ENCODE data around the gene TRMT44. TPM values are rescaled to one million over a fixed set of nuclear protein-coding genes. Genes with fewer than 3 reads are reported as not detected.

The TRMT44 gene
- total and polyA plus RNA-seq, 2 of the 13 experiments (the other 11 are each of a cell fraction or from before 2014, with no cell fraction given): 5.8 to 8.6 TPM

DNA sequence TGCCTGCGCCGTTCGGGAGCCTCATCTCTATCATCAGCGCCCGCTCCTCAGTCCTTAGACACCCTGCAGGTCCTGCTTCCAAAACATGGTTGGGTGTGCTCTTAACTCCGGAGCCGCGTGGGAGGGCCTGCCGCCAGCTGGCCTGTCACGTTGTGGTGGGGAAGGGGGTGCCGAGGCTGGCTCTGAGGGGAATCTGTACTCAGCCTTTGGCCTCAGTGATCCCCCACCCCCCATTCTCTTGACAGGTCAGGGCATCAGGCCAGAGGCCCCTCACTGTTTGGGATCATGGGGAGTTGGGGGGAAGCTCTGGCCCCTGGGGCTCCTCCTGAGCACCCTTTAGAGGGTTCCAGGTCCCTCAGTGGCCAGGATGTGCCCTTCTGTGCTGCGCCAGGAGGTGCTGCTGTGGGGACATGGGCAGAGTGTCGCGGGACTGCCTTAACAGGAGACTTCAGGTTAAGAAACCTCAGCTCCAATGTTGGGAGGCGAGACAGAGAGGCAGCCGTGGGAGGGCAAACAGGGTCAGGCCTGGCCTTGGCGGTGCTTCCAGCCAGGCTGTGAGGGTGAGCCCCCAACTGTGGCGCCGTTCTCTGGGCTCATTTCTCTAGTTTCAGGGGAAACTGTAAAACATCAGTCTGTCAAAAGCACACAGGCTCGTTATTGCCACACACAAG lies 33.5 kb downstream of the TRMT44 start:
- no peaks in the 10 kb centered on the region for H4K20me1 ChIP-seq (ENCODE audit: insufficient read depth, low read length)
- no peak overlapping the region for H3K9ac ChIP-seq (ENCODE audit: insufficient read depth, low read depth, low read length)
- H3K4me3 ChIP-seq (replicated peaks in 1 of 3; ENCODE audit: insufficient read depth in 1 of 3, low read depth in 2 of 3, low read length in 3 of 3): no peak overlapping the region
- ATAC-seq: no peak
- no peaks in the 10 kb centered on the region for H3K27me3 ChIP-seq (ENCODE audit: control insufficient read depth in 1 of 2, insufficient read depth in 2 of 2, low read length in 2 of 2)
- no TSS peak for BruUV-seq (replicated peaks)
- H3K9me3 ChIP-seq (ENCODE audit: low read length): no peaks in the 10 kb centered on the region
- no peak overlapping the region for H3K4me2 ChIP-seq (ENCODE audit: low read depth, low read length)
- H3K27ac ChIP-seq (ENCODE audit: extremely low read length, insufficient read depth, low read length): no peak overlapping the region
- intact Hi-C loops (cut with micrococcal nuclease; ENCODE audit: unreplicated experiment): no loop called here
- POLR2A ChIA-PET: no interaction called here
- H3K4me1 ChIP-seq (ENCODE audit: insufficient read depth, low read length): no peaks in the 10 kb centered on the region
- 98% methylated on average over 7 of the region's 20 CpGs for WGBS (ENCODE audit: low lambda C conversion rate)
- DNase-seq (ENCODE audit: low spot score): no peak
- CTCF ChIA-PET (ENCODE audit: low intra/inter-chr PET ratio, low total read pairs): no interaction called here
- in situ Hi-C loops (cut with HindIII; ENCODE audit: extremely low pct_ligation_motif_present, low pct_unique_long_range_greater_than_20kb): loop anchor here (5.0 to 10.0 kb wide), 2 partner anchors 71 to 118 kb away; partner anchors contain the start of gene CPZ
- peaks cover 1 to 15% of the 10 kb centered on the region in 2 experiments for H3K36me3 ChIP-seq (replicated peaks in 1 of 2; ENCODE audit: control insufficient read depth in 1 of 2, insufficient read depth in 2 of 2, low read length in 2 of 2)
- no peak for FAIRE-seq
- no peaks in the 10 kb centered on the region for H3K79me2 ChIP-seq (ENCODE audit: insufficient read depth, low read length)
- no peak overlapping the region for H2AFZ ChIP-seq (ENCODE audit: low read length)
- TF ChIP-seq CENPT (CRISPR knock-in tag; IDR thresholded peaks at IDR 0.05; ENCODE audit: low read depth) (no peak), ZBTB7A (CRISPR knock-in tag; IDR thresholded peaks at IDR 0.05) (no peak), ZSCAN30 (CRISPR knock-in tag; IDR thresholded peaks at IDR 0.05) (no peak), SATB2 (CRISPR knock-in tag; IDR thresholded peaks at IDR 0.05) (no peak)
- TF ChIP-seq, protein P1, sequence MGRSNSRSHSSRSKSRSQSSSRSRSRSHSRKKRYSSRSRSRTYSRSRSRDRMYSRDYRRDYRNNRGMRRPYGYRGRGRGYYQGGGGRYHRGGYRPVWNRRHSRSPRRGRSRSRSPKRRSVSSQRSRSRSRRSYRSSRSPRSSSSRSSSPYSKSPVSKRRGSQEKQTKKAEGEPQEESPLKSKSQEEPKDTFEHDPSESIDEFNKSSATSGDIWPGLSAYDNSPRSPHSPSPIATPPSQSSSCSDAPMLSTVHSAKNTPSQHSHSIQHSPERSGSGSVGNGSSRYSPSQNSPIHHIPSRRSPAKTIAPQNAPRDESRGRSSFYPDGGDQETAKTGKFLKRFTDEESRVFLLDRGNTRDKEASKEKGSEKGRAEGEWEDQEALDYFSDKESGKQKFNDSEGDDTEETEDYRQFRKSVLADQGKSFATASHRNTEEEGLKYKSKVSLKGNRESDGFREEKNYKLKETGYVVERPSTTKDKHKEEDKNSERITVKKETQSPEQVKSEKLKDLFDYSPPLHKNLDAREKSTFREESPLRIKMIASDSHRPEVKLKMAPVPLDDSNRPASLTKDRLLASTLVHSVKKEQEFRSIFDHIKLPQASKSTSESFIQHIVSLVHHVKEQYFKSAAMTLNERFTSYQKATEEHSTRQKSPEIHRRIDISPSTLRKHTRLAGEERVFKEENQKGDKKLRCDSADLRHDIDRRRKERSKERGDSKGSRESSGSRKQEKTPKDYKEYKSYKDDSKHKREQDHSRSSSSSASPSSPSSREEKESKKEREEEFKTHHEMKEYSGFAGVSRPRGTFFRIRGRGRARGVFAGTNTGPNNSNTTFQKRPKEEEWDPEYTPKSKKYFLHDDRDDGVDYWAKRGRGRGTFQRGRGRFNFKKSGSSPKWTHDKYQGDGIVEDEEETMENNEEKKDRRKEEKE (IDR thresholded peaks at IDR 0.05): no peak
- TF ChIP-seq, protein P2, sequence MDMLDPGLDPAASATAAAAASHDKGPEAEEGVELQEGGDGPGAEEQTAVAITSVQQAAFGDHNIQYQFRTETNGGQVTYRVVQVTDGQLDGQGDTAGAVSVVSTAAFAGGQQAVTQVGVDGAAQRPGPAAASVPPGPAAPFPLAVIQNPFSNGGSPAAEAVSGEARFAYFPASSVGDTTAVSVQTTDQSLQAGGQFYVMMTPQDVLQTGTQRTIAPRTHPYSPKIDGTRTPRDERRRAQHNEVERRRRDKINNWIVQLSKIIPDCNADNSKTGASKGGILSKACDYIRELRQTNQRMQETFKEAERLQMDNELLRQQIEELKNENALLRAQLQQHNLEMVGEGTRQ (IDR thresholded peaks at IDR 0.05; ENCODE audit: low read depth, low read length): no peak
- TF ChIP-seq, protein P2 (CRISPR knock-in tag; IDR thresholded peaks at IDR 0.05; ENCODE audit: borderline replicate concordance): no peak
- TF ChIP-seq, protein P3, sequence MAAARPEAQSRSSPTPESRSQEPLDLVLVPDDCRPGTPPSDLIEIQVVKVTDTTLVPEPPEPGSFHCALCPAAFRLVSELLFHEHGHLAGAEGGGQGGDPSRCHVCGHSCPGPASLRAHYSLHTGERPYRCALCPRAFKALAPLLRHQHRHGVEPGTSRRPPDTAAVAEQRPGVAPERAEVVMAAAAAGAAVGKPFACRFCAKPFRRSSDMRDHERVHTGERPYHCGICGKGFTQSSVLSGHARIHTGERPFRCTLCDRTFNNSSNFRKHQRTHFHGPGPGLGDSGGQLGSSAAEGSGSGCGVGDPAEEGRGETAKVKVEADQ (CRISPR knock-in tag; IDR thresholded peaks at IDR 0.05; ENCODE audit: borderline replicate concordance): no peak
